Brain pericyte (primary cell): Measurements from ENCODE around the gene TNIK.

Experiments used
- DNase-seq: peaks from one replicate; pipeline ENCODE4 v3.0.0-alpha.2; 2012; ENCODE audit warnings: low read depth, low spot score

Gene TNIK

DNA sequence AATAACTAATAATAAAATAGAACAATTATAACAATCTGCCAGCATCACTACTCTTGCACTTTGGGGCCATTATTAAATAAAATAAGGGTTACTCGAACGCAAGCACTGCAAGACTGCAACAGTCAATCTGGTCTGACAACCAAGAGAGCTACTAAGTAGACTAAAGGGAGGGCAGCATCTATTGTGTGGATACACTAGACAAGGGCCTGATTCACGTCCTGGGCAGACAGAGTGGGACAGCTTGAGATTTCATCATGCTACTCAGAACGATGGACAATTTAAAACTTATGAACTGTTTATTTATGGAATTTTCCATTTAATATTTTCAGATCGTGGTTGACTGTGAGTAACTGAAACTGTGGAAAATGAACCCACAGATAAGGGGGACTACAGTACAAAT, 39.5 kb downstream of the TNIK start:
- DNase-seq = no peak

DNA sequence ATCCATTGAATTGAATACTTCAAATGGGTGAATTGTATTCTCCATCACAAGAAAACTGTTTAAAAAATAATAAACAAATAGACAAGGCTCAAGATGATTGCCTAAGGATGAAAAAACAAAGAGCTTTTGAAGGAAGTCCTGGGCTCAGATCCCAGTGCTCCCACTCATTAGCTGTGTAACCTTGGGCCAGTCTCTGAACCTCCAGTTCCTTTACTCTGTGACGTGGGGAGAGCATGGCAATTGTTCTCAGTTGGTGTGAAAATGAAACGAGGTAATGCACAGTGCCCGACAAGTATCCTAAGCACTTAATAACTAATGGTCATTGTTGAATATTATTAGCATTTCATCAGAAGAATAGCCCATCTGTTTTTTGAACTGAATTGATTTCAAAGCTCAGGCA, 40.7 kb downstream of the TNIK start:
- DNase-seq = no peak

DNA sequence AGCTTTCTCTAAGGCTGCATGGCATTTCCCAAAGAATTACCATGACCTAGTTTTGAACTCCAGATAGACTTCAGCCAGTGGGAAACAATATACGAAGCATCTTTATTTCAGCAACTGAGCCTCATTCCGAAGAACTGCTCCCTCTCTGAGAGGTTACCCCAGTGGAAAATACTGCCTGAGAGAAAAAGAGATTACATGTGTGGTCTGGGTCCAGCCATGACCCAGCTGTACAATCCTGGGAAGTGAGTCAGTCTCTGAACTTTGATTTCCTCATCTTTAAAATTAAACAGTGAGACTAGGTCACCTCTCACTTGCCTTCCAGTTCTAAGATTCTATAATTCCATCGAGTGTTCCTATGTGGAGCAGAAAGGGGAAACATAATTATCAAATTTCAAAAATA, 42.4 kb downstream of the TNIK start:
- no peak for DNase-seq

DNA sequence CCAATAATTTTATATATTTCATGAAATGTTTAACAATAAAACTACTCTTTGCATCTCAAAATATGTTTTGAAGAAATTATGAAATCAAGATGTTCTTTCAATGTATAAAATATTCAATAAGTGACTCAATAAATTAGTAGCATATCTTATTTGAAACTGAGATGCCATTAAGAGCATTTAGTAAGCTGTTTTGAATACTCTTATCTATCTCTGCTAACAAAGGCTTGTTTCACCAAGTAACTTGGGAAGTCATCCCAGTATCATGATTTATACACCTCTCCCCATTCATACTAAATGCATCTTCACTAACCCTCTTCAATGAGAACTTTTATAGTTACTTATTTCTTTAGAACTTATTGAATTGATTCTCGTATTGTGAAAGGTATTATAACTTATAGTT, 43.1 kb downstream of the TNIK start:
- no peak for DNase-seq

DNA sequence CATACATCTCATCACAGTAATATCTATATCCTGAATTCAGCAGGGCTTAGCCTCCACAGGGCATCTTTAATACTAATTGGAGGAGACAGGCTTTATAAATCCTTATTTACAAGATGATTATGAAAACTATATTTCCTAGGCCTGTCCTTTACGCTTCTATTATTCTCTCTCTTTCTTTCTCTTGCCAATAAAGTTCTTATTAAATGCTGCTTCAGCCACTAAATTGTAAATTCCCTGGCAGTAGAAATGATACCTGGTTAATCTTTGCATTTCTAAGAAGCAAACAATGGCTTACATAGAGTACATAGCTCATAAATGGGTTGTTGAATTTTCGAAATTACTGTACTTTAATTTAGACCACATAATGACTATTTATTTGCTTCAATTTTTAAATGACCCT, 43.5 kb downstream of the TNIK start:
- no peak for DNase-seq

DNA sequence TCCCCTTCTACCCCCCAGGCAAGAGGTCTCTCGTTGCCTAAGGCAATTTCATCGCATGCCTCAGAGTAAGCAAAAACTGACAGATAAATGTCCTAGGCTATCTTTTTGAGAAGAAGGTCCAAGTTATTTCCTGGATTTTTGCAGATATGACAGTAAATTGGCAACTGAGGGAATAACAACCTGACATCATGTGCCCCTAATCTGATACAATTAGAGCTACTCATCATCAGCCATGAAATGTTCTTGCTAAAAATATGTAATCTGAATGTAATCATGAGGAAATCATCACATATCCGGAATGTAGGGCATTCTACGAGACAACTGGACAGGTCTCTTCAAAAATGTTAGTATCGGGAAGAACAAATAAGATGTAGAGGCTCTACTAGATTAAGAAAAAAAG, 44.1 kb downstream of the TNIK start:
- DNase-seq = no peak

DNA sequence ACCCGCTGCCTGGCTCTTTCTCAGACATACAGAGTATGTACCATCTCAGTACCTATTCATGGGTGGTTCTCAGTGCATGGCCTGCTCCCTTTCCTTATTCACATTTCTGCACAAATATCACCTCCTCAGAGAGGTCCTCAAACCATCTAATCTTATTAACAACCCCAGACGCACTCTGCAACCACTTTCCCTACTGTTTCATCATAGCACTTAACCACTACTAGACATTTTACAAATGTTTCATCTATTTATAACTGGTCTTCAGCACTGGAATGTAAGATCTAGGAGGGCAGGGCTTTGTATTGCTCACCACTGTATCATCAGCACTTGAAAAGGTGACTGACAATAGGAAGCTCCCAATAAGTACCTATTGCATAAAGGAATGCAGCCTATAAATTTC, 45.1 kb downstream of the TNIK start:
- DNase-seq = no peak

DNA sequence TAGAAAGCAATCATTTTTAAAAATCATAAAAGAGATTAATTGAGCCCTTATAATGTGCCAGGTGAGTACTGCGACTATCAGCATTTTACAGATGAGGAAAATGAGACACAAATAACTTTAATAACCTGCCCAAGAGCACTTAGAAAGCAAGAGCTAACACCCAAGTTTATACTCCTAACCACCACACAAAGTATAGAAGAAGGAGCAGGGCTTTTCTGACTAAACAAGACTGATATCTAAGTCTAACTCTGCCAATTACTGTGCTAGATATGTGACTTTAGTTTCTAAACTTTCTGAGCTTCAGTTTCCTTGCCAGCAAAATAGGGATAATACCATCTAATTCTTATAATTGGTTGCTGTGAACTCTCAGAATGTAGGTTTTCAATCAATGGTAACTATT, 47.7 kb downstream of the TNIK start:
- DNase-seq = no peak

DNA sequence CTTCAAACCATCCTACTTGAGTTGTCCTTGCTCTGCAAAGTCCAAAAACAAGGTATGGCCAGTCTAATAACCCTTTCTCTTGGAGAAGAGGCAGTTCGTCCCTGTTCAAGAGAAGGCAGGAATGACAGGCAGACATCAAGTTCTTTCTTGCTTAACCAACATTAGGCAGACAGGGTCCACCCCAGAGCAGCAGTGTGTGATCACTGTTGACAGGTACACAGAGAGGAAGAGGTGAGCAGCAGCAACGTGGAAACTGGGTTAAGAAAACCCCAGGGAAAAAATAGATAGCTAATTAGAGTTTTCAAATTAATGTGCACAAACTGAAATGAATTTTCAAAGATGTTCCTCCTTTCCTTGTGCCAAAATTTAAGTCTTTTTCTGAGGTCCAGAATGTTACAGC, 48.2 kb downstream of the TNIK start:
- DNase-seq = no peak

DNA sequence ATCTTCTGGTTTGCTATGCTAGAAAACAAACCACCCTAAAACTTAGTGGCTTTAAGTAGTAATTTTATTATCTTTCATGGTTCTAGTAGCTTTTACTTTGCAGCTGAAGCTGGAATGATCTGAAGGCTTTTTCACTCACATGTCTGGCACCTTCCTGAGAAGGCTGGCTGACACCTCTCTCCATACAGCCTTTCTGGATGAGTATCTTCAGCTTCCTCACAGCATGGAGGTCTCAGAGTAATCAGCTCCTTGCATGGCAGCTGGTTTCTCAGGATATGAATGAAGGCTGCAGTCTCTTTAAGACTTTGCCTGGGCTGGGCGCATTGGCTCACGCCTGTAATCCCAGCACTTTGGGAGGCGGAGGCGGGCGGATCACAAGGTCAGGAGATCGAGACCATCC, 50.0 kb downstream of the TNIK start:
- DNase-seq = no peak

DNA sequence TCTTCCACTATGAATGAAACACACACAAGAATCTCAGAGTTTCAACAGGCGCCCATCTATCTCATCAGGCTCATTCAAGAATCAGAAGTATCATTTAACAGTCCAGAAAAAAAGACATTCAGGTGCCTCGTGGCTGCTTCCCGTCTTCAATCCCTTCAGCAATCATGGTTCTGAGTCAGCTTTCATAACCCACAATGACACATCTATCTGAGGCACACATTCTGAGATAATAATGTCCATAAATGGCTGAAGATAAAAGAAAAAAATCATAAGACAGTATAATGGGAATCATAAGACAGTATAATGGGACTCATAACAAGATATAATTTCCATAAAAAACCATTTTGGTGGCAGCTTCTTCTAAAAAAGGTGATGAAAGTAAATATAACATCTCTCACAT, 52.4 kb downstream of the TNIK start:
- no peak for DNase-seq

DNA sequence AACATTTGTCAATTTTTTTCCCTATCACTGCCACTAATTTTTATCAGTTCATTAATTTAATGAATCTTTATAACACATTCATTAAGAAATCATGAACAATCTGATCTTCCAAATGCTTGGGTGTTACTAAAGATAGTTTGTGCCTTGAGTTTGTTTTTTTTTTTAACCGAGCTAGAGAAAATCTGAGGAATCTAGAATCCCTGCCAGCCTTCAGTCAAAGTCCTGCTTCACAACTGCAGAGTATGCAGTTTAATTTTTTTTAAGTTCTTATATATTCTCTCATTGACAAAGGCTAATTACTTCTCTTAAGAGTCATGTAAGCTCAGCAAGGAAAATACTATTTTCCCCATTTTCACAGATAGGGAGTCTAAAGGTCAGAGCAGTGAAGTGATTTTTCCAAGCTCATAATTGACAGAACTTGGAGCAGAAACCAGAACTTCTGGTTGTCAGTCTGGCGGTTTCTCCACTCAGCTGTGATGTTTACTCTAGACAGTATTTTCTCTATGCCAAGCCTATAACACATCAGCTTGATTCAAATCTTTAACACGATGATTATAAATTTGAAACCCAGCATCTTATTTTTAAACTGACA, 55.7 kb downstream of the TNIK start:
- no peak for DNase-seq

DNA sequence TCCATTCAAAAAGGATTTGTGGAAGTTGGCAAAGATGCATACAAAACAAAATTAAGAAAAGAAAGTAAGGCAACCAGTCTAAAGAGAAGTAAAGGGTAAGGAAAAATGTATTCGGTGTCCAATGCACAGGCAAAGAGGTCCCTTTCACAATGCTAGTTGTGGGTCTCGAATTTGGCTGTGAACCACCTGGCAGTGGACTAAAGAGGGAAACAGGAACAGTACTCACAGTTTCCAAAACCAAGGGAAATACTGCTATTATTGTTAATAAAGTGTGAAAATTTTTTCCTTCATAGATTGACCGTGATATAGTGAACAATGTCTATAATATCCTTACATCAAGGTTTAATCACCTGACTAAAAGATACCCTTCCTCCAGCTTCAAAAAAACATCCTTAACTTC, 57.9 kb downstream of the TNIK start:
- no peak for DNase-seq

DNA sequence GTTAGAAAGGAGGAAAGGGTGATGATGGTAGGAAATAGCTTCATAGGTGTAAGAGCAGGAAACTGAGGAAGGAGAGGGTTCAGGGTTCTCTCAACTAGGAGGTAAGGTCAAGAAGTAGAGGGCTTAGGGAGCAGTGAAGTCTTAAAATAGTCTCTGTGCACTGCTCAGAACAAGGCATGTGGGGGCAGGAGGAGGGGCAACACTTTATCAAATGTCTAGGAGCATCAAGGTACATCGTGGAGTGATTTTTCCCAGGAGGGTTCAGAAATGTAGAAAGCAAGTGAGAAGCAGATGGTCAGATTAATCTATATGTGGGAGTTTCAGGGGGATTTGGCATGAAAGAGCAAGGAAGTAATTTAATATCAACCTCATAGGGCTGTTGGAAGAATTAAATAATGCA, 58.8 kb downstream of the TNIK start:
- no peak for DNase-seq

DNA sequence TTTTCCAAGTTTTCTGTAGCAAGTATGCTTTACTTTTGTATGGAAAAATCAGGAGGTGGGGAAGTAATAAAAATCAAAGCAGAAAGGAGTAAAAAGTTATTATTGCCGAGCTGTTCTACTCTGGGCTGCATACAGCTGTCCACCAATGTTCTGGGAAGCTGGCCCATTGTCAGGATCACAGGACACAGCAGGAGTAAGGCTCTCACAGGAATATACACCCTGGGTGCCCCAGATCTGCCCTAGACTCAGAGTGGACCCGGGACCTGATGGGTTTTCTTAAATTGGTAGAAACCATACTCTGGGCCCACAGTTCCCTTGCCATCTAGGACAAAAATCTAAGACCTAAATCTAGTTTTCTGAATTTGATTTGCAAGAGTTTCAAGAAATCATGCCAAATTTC, 60.4 kb downstream of the TNIK start:
- no peak for DNase-seq

DNA sequence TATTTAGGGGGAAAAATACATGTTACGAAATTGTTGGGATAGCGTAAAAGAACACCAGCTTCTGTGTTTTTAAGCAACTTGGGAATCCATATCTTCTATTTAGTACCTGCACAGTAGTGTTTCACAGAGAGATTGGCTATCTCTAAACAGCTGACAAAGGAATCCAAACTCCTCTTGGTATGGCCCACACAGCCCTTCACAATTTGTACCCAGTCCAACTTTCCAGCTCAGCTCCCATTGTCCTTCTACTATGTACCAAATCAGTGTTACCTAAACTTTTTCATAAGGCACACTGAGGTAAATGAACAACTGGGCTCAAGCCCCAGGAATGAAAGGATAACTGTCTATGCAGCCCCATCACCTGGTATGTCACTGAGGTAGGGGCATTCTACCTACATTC, 61.9 kb downstream of the TNIK start:
- DNase-seq = no peak

DNA sequence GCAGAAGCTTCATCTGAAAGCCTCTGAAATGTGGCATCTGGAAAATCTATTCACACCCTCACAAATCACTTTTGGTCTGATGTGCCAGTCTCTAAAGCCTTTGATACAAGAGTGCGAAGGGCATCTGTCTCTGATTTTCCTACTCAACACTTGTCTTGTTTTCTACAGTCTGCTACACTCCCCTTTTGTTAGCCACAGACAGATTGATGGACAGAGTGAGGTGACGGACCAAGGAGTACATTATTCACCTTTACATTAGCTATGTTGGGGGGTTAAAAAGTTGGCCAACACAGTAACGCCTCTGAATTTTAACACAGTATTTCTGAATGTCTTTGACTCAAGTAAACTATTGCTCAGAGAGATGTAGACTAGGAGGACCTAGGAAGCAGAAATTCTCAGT, 63.1 kb downstream of the TNIK start:
- no peak for DNase-seq

DNA sequence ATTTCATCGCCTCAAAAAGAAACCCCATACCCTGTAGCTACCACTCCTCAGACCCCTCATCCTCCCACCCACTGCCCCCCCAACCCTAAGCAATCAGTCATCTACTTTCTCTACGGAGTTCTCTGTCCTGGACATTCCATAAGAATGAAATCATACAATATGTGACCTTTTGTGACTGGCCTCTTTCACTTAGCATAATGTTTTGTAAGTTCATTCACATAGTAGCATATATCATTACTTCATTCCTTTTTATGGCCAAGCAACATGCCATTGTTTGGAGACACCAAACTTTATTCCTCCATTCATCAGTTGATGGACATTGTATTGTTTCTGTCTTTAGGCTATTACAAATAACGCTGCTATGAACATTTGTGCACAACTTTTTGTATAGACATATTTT, 64.2 kb downstream of the TNIK start:
- DNase-seq = no peak

DNA sequence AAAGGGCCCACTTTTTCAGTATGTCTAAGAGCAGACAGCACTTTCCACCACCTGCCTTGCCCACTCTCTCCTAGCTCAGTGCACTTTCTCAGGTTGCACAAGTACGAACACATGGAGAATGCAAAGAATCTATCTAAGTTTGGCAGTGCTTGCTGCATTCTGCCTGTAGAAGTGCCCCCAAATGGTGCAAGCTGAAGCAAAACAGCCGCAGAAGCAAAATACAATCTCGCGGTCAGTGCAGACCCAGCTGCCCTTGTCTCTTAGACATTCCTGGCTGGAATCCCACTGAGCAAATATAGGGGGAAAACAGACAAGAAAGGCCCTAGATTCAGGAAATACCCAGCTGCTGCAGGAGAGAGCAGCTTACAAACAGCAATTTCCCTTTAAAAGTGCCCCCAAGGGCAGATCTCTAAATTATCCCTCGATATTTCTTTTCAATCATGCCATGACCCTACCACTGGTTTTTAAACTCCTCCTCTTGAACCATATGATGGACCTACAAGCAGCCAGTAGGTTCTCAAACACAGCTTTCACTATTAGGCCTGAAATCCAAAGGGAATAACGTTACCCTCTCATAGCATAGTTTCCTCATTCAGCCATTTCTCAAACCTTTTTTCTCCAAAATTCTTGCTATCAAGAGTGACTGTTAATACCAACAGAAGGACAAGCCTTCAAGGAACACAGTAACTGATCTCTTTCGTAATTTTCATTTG, 67.0 kb downstream of the TNIK start:
- DNase-seq = peak; percentile 10

DNA sequence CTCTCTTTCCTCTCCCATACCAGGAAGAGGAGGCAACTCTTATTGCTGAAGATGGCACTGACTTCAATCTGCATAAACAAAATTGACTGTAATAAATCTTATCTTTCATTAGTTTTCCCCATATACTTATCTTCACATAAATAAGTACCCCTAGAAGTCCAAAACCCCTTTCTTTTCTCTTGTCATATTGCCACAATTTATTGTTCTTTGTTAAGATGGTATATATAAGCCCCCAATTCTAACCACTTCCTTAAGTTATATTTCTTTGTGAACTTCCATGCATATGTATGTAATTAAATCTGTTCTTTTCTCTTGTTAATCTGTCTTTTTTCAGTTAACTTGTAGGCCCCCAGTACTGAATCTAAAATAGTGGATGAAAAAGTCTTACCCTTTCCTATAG, 68.8 kb downstream of the TNIK start:
- DNase-seq = no peak

DNA sequence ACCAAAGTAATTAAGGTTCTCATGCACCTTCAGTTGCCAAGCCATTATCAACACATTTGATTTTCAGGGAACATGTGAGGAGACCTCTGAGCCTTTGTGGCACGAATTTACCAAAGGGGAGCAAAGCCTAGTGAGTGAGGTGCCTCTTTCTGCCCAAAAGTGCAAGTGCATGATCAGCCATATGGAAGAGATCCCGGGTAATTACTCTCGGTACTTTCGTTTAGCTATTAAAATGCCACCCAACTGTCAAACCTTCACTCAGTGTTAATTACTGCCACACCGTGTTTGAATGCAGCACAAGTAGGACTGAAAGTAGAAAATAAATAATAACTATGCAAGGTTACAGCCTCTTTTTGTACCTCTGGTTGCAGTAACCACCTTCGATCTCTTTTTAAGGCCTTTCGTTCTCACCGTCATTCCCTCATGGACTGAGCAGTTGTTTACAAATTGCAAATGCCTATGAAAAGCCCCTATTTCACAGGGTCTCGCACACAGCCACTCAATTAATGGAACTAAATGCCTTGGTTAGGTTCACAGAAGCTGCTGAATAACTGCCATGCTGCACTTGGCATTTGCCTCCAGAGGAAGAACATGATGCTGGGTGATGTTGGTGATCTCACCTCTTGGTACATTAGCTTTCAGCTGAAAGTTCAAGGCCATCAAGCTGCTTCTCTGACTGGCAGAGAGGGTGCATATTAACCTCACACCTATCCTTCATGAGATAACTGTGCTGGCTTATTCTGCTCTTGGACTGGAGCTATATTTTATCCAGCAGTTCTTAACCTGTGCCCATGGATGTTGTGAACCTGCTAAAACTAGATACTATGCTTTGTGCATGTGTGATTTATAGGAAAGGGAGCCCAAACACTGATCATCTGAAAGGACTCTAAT, 69.9 kb downstream of the TNIK start:
- no peak for DNase-seq

DNA sequence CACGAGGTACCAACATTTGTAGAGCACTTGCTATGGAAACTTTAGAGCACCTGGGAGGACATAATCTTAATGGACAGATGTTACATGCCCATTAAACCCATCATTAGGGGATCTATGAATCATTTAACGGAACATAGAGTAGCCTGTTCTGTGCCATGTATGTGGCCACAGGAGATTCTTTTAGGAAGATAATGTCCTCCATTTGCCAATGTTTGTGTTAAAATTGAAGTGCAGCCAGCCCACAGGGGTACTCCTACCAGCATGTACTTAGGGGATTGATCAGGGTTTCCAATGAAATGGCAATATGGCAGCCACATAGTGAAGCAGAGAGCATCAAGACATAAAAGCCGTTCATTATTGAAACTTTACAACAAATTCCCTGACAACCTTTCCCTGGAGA, 70.7 kb downstream of the TNIK start:
- no peak for DNase-seq

DNA sequence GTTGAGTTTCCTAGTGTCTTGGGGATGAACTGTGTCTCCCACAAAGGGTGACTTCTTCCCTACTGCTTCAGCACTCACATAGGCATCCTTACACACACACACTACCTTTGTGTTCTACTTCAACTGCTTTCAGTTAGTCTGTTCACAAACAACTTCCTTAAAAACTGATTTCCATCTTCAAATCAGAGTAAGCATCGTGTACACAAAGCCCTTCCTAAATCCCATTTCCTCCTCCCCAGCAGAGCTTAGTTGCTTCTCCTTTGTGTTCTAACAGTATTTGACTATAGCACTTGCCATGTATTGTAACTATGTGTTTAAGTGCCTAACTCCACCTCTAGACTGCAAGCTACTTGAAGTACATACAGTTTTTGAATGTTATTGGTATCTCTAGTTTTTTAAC, 71.7 kb downstream of the TNIK start:
- DNase-seq = no peak
